CD1c-positive myeloid dendritic cell (primary cell): Measurements from ENCODE around the gene GALNT18.

Source experiments
- DNase-seq: peaks from one replicate; pipeline ENCODE4 v3.0.0-alpha.2; 2016; ENCODE audit errors: extremely low spot score

Gene GALNT18

DNA sequence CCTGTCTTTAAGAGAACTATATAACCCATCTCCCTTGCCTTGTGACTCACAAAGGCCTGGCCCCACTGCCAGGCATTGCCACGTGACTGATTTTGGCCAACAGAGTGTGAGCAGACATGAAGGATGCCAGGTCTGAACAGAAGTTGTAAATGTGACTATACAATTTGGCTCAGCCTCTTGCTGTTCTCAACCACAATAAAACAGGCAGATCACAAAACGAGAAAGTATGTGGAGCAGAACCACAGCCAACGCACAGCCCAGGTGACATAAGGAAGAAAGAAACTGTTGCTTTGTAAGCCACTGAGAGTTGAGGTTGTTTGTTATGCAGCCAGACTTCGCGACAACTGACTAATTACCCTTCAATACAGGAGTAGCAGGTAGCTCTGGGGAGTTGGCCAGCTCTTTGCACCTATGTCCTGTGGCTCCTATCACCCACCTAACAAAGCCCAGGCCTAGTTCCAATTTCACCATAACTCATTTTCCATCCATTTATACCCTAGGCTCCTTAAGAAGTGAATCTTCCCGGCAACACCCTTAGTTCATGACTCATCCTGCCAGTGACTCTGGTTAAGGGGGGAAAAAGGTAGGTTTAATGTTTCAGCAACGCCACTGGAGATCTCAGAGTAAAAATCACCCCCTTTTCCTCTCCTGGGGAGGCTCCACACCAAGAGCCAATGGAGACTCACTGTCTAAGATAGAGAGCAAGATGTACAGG is 53.7 kb downstream of the GALNT18 start:
- no peak for DNase-seq

- no peak for DNase-seq
Measured at GRCh38 chr11:11565636-11566035, 56.2 kb downstream of the GALNT18 start.

DNA sequence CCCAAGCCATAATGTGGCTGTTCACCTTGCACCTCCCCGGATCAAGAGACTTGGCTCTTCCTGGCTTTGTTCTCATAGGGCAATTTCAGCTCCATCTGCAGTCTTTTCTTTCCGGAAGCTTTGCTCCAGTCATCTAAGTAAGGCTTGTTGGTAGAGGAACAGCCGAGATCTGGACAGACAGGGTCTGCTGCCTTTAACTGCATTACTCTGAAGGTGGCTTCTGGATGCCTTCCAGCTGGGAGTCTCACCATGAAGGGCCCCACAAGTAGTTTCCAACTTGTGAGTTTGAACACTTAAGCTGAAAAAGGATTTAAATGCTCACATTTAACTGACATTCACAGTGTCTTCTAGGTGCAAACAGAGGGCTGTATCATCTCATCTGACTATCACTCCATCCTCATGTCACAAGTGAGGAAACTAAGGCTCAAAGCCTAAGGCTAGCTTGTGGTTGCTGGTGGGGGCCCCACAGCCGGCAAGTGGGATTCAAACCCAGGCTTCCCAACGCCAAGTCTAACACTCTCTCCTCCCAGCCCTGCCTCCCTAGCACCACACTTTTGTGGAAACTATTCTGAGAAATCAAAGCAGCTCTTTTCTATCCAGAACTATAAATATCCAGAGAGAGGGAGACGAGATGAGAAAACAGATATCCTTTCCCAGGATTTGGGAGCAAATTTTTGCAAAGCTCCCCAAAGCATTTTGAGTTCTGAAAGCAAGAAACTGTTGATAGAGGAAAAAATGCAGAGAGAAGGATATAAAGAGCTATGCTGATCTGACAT is 58.4 kb downstream of the GALNT18 start:
- DNase-seq: no peak

DNA sequence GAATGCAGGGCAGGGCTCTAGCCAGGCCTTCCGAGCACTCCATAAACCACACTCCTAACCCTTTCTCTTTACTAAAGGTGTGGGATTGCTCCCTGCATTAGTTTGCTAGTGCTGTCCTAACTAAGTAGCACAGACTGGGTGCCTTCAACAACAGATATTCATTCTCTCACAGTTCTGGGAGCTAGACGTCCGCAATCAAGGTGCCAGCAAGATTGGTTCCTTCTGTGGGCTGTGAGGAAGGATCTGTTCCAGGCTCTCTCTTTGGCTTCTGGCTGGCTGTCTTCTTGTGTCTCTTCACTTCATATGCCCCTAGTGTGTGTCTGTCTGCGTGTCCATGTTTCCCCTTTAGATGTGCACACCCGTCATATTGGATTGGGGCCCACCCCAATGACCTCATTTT is 59.8 kb downstream of the GALNT18 start:
- no peak for DNase-seq

- no peak for DNase-seq
Measured at GRCh38 chr11:11558826-11559225, 63.0 kb downstream of the GALNT18 start.

DNA sequence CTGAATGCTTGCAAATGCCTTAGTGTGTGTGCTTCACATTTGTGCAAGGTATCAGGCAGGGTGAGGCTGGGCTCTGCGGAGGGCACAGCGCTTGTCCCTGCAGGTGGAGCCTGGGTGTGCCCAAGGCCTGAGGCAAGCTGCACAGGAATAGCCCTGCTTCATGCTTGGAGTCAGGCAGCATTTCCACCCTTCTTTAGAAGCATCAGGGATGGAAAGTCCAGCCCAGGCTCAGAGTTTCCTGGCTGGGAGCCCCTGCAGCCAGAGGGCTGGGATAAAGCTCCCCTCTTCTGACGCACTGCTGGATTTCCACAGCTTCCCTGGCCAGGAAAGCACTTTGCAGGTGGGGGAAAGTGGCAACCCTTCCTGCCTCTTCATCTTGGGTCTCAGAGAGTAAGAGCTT is 63.4 kb downstream of the GALNT18 start:
- no peak for DNase-seq

DNA sequence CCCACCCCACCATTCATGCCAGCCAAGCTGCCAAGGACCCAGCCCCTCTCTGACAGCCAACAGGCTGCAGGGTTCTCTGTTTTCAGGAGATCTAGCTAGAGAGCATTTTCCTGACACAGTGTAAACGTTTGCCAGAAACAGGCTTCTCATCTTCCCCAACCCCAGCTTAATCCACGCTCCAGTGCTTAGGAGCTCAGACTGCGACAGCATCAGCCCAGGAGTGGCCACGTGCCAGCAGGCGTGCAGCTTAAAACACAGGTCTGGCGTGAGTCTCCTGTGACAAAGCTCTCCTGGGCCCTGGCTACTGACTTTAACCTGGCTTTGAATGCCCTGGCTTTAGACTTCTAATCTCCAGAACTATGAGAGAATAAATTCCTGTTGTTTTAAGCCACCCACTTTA is 66.6 kb downstream of the GALNT18 start:
- DNase-seq: no peak

GRCh38 chr11:11553573-11553972 is 68.2 kb downstream of the GALNT18 start:
- DNase-seq: peak; percentile 45

DNA sequence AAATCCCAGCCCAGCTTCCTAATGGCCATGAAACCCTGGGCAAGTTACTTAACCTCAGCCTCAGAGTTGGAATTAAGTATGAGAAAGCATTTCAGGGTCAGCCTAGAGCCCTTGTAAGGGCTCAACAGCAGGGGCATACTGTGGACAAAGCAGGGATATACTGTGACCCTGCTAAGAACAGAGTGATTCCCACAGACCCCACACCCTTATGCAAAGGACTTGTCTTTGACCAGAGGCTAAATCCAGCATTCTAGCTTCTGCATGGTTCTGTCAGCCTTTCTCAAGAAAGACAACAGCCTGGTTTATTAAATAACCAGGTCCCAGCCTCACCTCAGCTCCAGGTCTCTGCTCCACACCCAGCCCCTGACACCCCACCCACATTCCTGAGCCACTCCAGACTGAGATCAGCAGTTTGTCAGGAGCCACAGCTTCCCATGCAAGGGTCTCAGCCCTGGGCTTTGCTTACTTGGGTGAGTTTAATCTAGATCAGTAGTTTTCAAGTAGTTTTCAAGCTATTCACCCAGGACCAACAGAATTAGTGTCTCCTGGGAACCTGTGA is 69.2 kb downstream of the GALNT18 start:
- no peak for DNase-seq

DNA sequence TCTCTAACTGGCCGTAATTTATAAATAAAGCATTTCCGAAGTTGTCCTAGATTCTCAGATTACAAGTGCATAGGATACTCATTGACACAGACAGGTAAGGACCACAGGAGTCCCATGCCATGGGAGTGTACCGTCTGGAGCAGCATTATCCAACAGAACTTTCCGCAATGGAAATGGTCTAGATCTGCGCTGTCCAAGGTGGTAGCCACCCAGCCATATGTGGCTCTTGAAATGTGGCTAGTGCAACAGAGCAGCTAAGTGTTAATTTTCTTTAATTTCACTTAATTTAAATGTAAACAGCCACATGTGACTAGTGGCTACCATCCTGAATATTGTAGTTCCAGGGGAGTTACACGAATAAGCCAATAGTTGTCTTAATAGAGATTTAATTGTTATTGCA is 71.3 kb downstream of the GALNT18 start:
- DNase-seq: no peak

GRCh38 chr11:11545285-11546275 is 76.2 kb downstream of the GALNT18 start:
- DNase-seq: no peak

- DNase-seq: no peak
Measured at GRCh38 chr11:11543656-11544055, 78.1 kb downstream of the GALNT18 start.

DNA sequence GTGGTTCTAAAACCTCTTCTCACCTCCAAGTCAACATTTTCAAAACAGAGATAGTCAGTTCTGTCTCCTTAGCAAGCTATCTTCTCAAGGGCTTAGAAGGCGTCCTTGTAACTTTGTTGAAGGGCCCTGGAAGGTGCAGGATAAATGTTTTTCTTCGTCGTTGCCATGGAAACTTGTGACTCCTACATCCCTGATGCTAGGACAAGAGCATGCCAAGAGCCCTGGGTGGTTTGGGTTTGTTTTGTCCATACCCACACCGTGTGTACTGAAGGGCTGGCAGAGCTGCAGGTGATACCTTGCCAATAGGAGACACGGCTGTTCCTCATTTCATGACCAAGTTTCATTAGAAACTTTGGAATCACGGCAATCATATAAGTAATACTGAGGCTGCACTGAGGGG is 81.6 kb downstream of the GALNT18 start:
- no peak for DNase-seq

DNA sequence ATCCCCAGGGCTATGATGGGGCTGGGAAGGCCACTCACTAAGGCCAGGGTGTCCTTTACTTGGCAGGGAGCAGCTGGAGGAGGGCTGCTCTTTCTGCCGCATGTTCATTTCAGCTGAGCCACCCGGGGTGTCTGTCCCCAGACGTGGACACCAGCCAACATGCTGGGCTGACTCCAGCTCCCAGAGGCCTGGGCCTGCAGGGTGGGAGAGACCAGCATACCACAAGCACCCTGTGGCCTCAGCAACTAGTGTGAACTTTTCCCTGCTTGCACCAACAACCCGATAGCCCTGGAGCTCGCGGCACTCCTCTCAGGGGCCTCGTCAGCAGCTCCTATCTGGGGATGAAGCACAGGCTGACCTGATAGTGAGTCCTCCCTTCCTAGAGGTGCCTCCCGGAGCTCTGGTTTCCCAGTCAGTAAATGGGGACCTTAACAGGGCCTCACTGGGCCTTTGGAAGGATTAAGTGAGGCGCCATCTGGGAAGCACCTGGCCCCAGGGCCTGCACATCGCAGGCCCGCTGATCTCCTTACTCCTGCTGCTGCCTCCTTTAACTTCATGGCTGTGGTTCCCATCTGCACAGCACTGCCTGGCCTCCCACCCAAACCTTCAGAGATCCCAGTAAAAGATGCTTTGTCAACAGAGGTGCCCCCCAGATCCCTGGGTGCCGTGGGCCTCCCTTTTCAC is 83.4 kb downstream of the GALNT18 start:
- DNase-seq: no peak

- DNase-seq: no peak
Measured at GRCh38 chr11:11537871-11538270, 83.9 kb downstream of the GALNT18 start.

DNA sequence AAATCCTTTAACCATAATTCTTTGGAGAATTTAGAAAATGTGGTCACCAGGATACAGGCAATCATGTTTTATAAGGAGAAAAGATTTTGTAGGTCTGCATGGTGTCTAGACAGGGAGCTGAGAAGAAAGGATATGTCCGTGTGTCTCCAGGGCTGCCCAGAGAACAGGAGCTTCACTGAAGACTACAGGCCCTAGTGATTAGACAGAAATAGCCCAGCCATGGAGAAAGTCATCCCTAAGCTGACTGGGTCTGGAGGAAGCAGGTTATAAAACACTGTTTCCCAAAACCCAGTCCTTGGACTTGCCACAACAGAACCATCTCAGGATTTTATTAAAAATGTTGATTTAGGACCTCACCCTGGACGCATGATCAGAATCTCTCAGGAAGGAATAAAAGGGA is 84.4 kb downstream of the GALNT18 start:
- DNase-seq: no peak

- DNase-seq: no peak
Measured at GRCh38 chr11:11536650-11537049, 85.2 kb downstream of the GALNT18 start.

DNA sequence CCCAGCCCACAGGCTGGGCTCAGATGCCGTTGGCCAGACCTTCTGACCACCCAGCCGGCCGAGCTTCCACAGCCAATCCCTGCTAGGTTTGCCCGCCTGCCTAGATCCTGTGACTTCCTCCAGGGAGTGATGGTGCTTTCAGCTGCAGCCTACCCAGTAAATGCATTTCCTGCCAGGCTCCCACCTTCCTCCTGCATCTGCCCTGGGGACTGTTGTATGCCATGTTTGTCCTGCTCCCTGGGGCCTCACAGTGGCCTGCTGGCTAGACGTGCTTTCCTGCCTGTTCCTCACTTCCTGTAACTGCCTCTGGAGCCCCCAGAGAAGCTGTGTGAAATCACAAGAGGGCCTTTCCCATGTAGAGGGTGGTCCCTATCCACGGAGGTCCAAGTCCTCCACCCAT is 86.2 kb downstream of the GALNT18 start:
- no peak for DNase-seq

DNA sequence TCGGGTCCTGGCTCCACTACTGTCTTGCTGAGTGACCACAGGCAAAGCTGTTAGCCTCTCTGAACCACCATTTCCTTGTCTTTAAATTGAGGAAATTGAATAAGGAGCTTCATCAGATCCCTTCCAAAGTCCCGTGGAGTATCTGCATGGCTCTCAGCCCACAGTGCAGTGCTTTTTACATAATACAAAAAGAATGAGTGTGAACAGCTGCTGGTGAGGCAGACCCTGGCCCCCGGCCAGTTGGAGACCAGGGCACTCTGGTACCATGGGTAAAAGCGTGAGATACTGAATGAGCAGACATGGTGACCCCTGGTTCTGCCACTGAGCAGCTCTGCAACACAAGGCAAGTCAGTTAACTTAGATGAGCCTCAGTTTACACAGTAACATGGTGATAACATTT is 86.8 kb downstream of the GALNT18 start:
- DNase-seq: no peak

- DNase-seq: no peak
Measured at GRCh38 chr11:11533751-11534150, 88.1 kb downstream of the GALNT18 start.

GRCh38 chr11:11533057-11533456 is 88.7 kb downstream of the GALNT18 start:
- DNase-seq: no peak
